Sigmoid colon (tissue), 7 donors: ENCODE data around the gene ARFGAP1. TPM values are rescaled to one million over a fixed set of nuclear protein-coding genes. Genes with fewer than 3 reads are reported as not detected.

Experiments
- DNase-seq: peaks from one replicate; pipeline ENCODE4 v3.0.0-alpha.2; 2019
- H3K27ac ChIP-seq, 4 donors: fragments of 200-600 bp; sonication (generic); one replicate each; pipeline ENCODE4 v1.5.1; 2016 to 2019; ENCODE audit warnings: mild to moderate bottlenecking in 1 of 4
- H3K27me3 ChIP-seq, 3 donors: fragments of 200-600 bp; sonication (generic); one replicate each; pipeline ENCODE4 v1.5.1; 2019; ENCODE audit warnings: mild to moderate bottlenecking in 1 of 3
- H3K36me3 ChIP-seq, 4 donors: fragments of 200-600 bp; sonication (generic); one replicate each; pipeline ENCODE4 v1.5.1; 2016 to 2019
- H3K4me1 ChIP-seq, 4 donors: fragments of 200-600 bp; sonication (generic); one replicate each; pipeline ENCODE4 v1.5.1; 2017 to 2019
- H3K4me3 ChIP-seq, 4 donors: fragments of 200-600 bp; sonication (generic); one replicate each; pipeline ENCODE4 v1.5.1; 2017 to 2019; ENCODE audit warnings: mild to moderate bottlenecking in 2 of 4, moderate library complexity in 1 of 4
- H3K9me3 ChIP-seq, 4 donors: fragments of 200-600 bp in 3 of 4; sonication (generic) in 3 of 4; one replicate each; pipeline versions ENCODE4 v1.5.1 to v1.6.1; 2013 to 2019
- CTCF ChIP-seq, 4 experiments: fragments of 450-650 bp in 3 of 4; fragments of 200-600 bp in 1 of 4; IDR thresholded peaks; one replicate each; pipeline ENCODE4 v1.5.1; 2016 to 2019; ENCODE audit warnings: antibody characterized with exemption in 4 of 4, mild to moderate bottlenecking in 3 of 4, moderate library complexity in 2 of 4
- EP300 ChIP-seq, 4 donors: sonication (generic); formaldehyde crosslinking; IDR thresholded peaks; one replicate each; pipeline ENCODE4 v1.6.1; 2017; ENCODE audit warnings: antibody characterized with exemption in 4 of 4
- POLR2A ChIP-seq, 2 donors: fragments of 450-650 bp; IDR thresholded peaks; one replicate each; pipeline ENCODE4 v1.6.1; 2016; ENCODE audit warnings: antibody characterized with exemption in 2 of 2, mild to moderate bottlenecking in 2 of 2, moderate library complexity in 2 of 2
- POLR2AphosphoS5 ChIP-seq, 4 donors: sonication (generic); formaldehyde crosslinking; IDR thresholded peaks; one replicate each; pipeline ENCODE4 v1.6.1; 2017; ENCODE audit warnings: antibody characterized with exemption in 4 of 4
- WGBS, 2 donors: extraction: QIAGEN DNeasy Blood & Tissue Kit; methylation state at CpG; one replicate each; pipeline ENCODE4 v1.1.7; 2013; 5-methylcytosine and 5-hydroxymethylcytosine counted together
- intact Hi-C: fragments of 100-400 bp; cut with DNase I; formaldehyde crosslinking; loops from one replicate; pipeline ENCODE4 v1.15.1; 2023
- polyA plus RNA-seq, 3 donors: library from polyadenylated mRNA; stranded (reverse); fragments of 200-250 nt; gene quantifications; one replicate each; pipeline ENCODE4 v1.2.3, GENCODE V29; 2013
- total RNA-seq, 4 donors: library from RNA; depleted of rRNA; stranded (reverse); fragments of >200 nt; gene quantifications; one replicate each; pipeline ENCODE4 v1.1.0, GENCODE V29; 2016
- donor health status: healthy with polysubstance abuse.
- donor health status: Bipolar disorder and iron deficiency.
- donor health status: healthy.

Gene ARFGAP1
- total and polyA plus RNA-seq, 7 donors: 19.8 to 109 (median 31.8) TPM

GRCh38 chr20:63287697-63288580 lies 15.3 kb downstream of the ARFGAP1 start:
- peaks cover 10 to 66% (median 37%) of the 10 kb centered on the region in 4 donors for H3K36me3 ChIP-seq
- H3K4me1 ChIP-seq: peaks cover 0 to 7% (median 4%) of the 10 kb centered on the region in 4 donors
- WGBS, 2 donors: 93% methylated on average over 55 of the region's 55 CpGs
- no peak overlapping the region for H3K27ac ChIP-seq
- H3K9me3 ChIP-seq: no peaks in the 10 kb centered on the region
- no peak for DNase-seq
- H3K4me3 ChIP-seq: no peak overlapping the region
- TF ChIP-seq CTCF (IDR thresholded peaks at IDR 0.05): no peak
- TF ChIP-seq POLR2A (IDR thresholded peaks at IDR 0.05): no peak
- no peak for TF ChIP-seq POLR2AphosphoS5 (IDR thresholded peaks at IDR 0.05)
- TF ChIP-seq EP300 (IDR thresholded peaks at IDR 0.05): no peak
- intact Hi-C loops: no loop called here
- peaks cover 0 to 6% (median 0%) of the 10 kb centered on the region in 3 donors for H3K27me3 ChIP-seq

GRCh38 chr20:63288581-63289251 lies 16.1 kb downstream of the ARFGAP1 start:
- H3K27ac ChIP-seq: no peak overlapping the region

GRCh38 chr20:63289311-63290135 lies 16.9 kb downstream of the ARFGAP1 start:
- intact Hi-C loops: no loop called here
- no peak overlapping the region for H3K4me3 ChIP-seq
- TF ChIP-seq CTCF (IDR thresholded peaks at IDR 0.05): no peak
- no peak for TF ChIP-seq EP300 (IDR thresholded peaks at IDR 0.05)
- TF ChIP-seq POLR2AphosphoS5 (IDR thresholded peaks at IDR 0.05): no peak
- TF ChIP-seq POLR2A (IDR thresholded peaks at IDR 0.05): no peak
- WGBS, 2 donors: 87 to 91% methylated on average over 25 of the region's 25 CpGs
- DNase-seq: no peak
- H3K27ac ChIP-seq: no peak overlapping the region
- peaks cover 0 to 50% (median 26%) of the 10 kb centered on the region in 4 donors for H3K36me3 ChIP-seq
- peaks cover 0 to 7% (median 4%) of the 10 kb centered on the region in 4 donors for H3K4me1 ChIP-seq
- H3K27me3 ChIP-seq: peaks cover 0 to 20% (median 14%) of the 10 kb centered on the region in 3 donors
- no peaks in the 10 kb centered on the region for H3K9me3 ChIP-seq

More at GRCh38 chr20:63288581-63289251, 16.1 kb downstream of the ARFGAP1 start:
- DNase-seq: no peak
- intact Hi-C loops: no loop called here
- WGBS, 2 donors: 83 to 90% methylated on average over 28 of the region's 28 CpGs
- peaks cover 0 to 7% (median 4%) of the 10 kb centered on the region in 4 donors for H3K4me1 ChIP-seq
- no peak overlapping the region for H3K4me3 ChIP-seq
- no peaks in the 10 kb centered on the region for H3K9me3 ChIP-seq
- H3K27me3 ChIP-seq: peaks cover 0 to 13% (median 6%) of the 10 kb centered on the region in 3 donors
- TF ChIP-seq POLR2A (IDR thresholded peaks at IDR 0.05): no peak
- TF ChIP-seq EP300 (IDR thresholded peaks at IDR 0.05): no peak
- no peak for TF ChIP-seq POLR2AphosphoS5 (IDR thresholded peaks at IDR 0.05)
- no peak for TF ChIP-seq CTCF (IDR thresholded peaks at IDR 0.05)
- peaks cover 2 to 58% (median 30%) of the 10 kb centered on the region in 4 donors for H3K36me3 ChIP-seq

- no peak for TF ChIP-seq POLR2AphosphoS5 (IDR thresholded peaks at IDR 0.05)
- no peak for TF ChIP-seq POLR2A (IDR thresholded peaks at IDR 0.05)
- no peak for TF ChIP-seq EP300 (IDR thresholded peaks at IDR 0.05)
- TF ChIP-seq CTCF (IDR thresholded peaks at IDR 0.05): no peak
- H3K4me3 ChIP-seq: no peak overlapping the region
- H3K27me3 ChIP-seq: peaks cover 0 to 27% (median 21%) of the 10 kb centered on the region in 3 donors
Measured at GRCh38 chr20:63290136-63290676, 17.6 kb downstream of the ARFGAP1 start.

More at GRCh38 chr20:63290136-63290676, 17.6 kb downstream of the ARFGAP1 start:
- intact Hi-C loops: no loop called here
- no peaks in the 10 kb centered on the region for H3K9me3 ChIP-seq
- peaks cover 0 to 44% (median 23%) of the 10 kb centered on the region in 4 donors for H3K36me3 ChIP-seq
- peaks cover 0 to 7% (median 4%) of the 10 kb centered on the region in 4 donors for H3K4me1 ChIP-seq
- no peak overlapping the region for H3K27ac ChIP-seq
- DNase-seq: no peak
- WGBS, 2 donors: 87 to 92% methylated on average over 17 of the region's 17 CpGs
